ENCODE results near the gene IQCM. TPM values are rescaled to one million over a fixed set of nuclear protein-coding genes. Genes with fewer than 3 reads are reported as not detected.

IQCM gene
- polyA plus RNA-seq, 1 donor (not counting 4 experiments of a cell fraction or from before 2014, with no cell fraction given): not detected

DNA sequence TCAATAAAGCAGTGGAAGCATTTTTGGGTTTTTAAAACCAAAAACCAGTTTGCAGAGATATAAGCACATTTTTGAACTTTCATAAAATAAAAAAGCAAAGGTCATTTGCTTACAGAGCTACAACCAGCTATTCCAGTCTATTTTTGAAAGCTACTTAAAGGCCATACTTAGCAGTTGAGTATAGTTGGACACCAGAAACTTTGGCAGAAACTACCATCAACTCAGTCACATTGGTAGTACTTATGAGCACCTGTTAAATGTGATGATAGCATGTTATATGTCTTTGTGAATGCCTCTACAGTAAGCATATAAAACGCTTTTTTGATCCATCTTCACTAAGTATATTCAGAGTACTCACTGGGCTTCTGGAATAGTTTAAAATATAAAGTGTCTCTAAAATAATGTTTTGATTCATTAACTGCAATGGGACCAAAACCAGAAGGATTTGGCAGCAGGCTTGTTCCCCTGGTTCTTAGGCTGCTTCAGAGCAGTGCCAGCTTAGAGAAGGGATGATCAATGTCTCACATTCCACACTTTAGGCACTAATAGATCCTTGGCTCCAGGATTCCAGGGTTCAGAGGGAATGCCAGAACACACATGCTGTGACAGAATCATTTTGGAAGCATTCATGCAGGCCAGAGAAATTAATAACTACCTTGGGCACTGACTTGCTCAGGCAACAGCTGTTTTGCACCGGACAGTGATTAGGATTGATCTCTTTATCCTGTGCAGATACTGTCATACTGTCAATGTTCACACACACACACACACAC lies 103.9 kb downstream of the IQCM start:
- Histone ChIP-seq H3K79me2 (ENCODE audit: control insufficient read depth, insufficient read depth, low read length) (no peaks in the 10 kb centered on the region), H3K4me3 (ENCODE audit: control insufficient read depth in 2 of 3, extremely low read depth in 1 of 3, insufficient read depth in 2 of 3, low read depth in 1 of 3, low read length in 3 of 3) (no peak overlapping the region), H3K9me3 (ENCODE audit: control insufficient read depth, low read depth, low read length) (no peaks in the 10 kb centered on the region), H3K27me3 (ENCODE audit: control insufficient read depth, extremely low read depth, insufficient read depth, low read length) (no peaks in the 10 kb centered on the region), H3K27ac (ENCODE audit: control insufficient read depth, insufficient read depth, low read length) (no peak overlapping the region), H2AFZ (ENCODE audit: control insufficient read depth, low read length) (no peak overlapping the region), H3K4me1 (ENCODE audit: control insufficient read depth, extremely low read depth, insufficient read depth, low read length) (peaks cover 12% of the 10 kb centered on the region), H3K4me2 (ENCODE audit: control insufficient read depth, extremely low read depth, insufficient read depth, low read depth, low read length) (no peak overlapping the region), H4K20me1 (ENCODE audit: control insufficient read depth, extremely low read depth, insufficient read depth, low read length) (no peaks in the 10 kb centered on the region), H3K36me3 (ENCODE audit: control insufficient read depth in 2 of 2, extremely low read depth in 1 of 2, insufficient read depth in 2 of 2, low read length in 2 of 2) (no peaks in the 10 kb centered on the region), H3K9me1 (ENCODE audit: control insufficient read depth, extremely low read depth, insufficient read depth, low read length) (no peaks in the 10 kb centered on the region), H3K9ac (ENCODE audit: control insufficient read depth, extremely low read depth, insufficient read depth, low read length) (no peak overlapping the region)
- TF ChIP-seq EZH2 (IDR thresholded peaks at IDR 0.05; ENCODE audit: low read length): no peak
- TF ChIP-seq, protein P1, sequence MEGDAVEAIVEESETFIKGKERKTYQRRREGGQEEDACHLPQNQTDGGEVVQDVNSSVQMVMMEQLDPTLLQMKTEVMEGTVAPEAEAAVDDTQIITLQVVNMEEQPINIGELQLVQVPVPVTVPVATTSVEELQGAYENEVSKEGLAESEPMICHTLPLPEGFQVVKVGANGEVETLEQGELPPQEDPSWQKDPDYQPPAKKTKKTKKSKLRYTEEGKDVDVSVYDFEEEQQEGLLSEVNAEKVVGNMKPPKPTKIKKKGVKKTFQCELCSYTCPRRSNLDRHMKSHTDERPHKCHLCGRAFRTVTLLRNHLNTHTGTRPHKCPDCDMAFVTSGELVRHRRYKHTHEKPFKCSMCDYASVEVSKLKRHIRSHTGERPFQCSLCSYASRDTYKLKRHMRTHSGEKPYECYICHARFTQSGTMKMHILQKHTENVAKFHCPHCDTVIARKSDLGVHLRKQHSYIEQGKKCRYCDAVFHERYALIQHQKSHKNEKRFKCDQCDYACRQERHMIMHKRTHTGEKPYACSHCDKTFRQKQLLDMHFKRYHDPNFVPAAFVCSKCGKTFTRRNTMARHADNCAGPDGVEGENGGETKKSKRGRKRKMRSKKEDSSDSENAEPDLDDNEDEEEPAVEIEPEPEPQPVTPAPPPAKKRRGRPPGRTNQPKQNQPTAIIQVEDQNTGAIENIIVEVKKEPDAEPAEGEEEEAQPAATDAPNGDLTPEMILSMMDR (optimal IDR thresholded peaks at IDR 0.05 in 1 of 3, IDR thresholded peaks at IDR 0.05 in 1 of 3, conservative IDR thresholded peaks at IDR 0.05 in 1 of 3; ENCODE audit: extremely low read depth in 1 of 3, insufficient read depth in 2 of 3, low read length in 3 of 3): no peak
- dilution Hi-C loops (cut with MboI; ENCODE audit: extremely low pct_ligation_motif_present, low sequenced_read_pairs): no loop called here
- DNase-seq (ENCODE audit: low read depth, low spot score) (no peak), FAIRE-seq (no peak)

DNA sequence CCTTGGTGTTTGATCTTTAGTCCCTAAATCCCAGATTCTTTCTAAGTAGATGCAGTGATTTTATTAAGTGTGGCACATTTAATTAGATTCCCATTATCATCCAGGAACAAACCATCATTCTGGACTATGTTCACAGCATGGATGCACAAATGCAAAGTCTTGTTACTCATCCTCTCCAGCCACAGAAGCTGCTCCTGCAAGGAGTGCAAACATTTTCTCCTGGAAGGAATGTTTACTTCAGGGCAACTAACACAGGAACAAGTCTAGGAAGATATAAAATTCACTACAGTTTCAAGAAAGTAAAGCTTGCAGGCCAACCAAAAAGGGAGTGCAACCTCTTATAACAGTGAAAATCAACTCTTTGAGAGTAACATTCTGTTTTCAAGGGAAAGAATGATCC lies 106.0 kb downstream of the IQCM start:
- H3K9ac ChIP-seq (ENCODE audit: control insufficient read depth, extremely low read depth, insufficient read depth, low read length): no peak overlapping the region
- dilution Hi-C loops (cut with MboI; ENCODE audit: extremely low pct_ligation_motif_present, low sequenced_read_pairs): no loop called here
- H3K27ac ChIP-seq (ENCODE audit: control insufficient read depth, insufficient read depth, low read length): no peak overlapping the region
- no peaks in the 10 kb centered on the region for H3K9me1 ChIP-seq (ENCODE audit: control insufficient read depth, extremely low read depth, insufficient read depth, low read length)
- H2AFZ ChIP-seq (ENCODE audit: control insufficient read depth, low read length): no peak overlapping the region
- H3K4me1 ChIP-seq (ENCODE audit: control insufficient read depth, extremely low read depth, insufficient read depth, low read length): peaks cover 12% of the 10 kb centered on the region
- H3K36me3 ChIP-seq (ENCODE audit: control insufficient read depth in 2 of 2, extremely low read depth in 1 of 2, insufficient read depth in 2 of 2, low read length in 2 of 2): no peaks in the 10 kb centered on the region
- TF ChIP-seq EZH2 (IDR thresholded peaks at IDR 0.05; ENCODE audit: low read length): no peak
- TF ChIP-seq, protein P1 (optimal IDR thresholded peaks at IDR 0.05 in 1 of 3, IDR thresholded peaks at IDR 0.05 in 1 of 3, conservative IDR thresholded peaks at IDR 0.05 in 1 of 3; ENCODE audit: extremely low read depth in 1 of 3, insufficient read depth in 2 of 3, low read length in 3 of 3): no peak
- H3K9me3 ChIP-seq (ENCODE audit: control insufficient read depth, low read depth, low read length): no peaks in the 10 kb centered on the region
- H3K4me3 ChIP-seq (ENCODE audit: control insufficient read depth in 2 of 3, extremely low read depth in 1 of 3, insufficient read depth in 2 of 3, low read depth in 1 of 3, low read length in 3 of 3): no peak overlapping the region
- FAIRE-seq: peak; percentile 53
- H3K27me3 ChIP-seq (ENCODE audit: control insufficient read depth, extremely low read depth, insufficient read depth, low read length): no peaks in the 10 kb centered on the region
- no peak overlapping the region for H3K4me2 ChIP-seq (ENCODE audit: control insufficient read depth, extremely low read depth, insufficient read depth, low read depth, low read length)
- H4K20me1 ChIP-seq (ENCODE audit: control insufficient read depth, extremely low read depth, insufficient read depth, low read length): no peaks in the 10 kb centered on the region
- DNase-seq (ENCODE audit: low read depth, low spot score): no peak
- no peaks in the 10 kb centered on the region for H3K79me2 ChIP-seq (ENCODE audit: control insufficient read depth, insufficient read depth, low read length)
